A673 (cell line): ENCODE measurements around the gene EFHC2.

Source experiments
- CTCF ChIP-seq: fragments of 300-800, 200-600 bp; sonication (generic); conservative IDR thresholded peaks from 2 replicates; pipeline ENCODE4 v1.5.1; 2017; ENCODE audit warnings: low read depth, mild to moderate bottlenecking, antibody characterized with exemption, low read length, moderate library complexity, mixed read lengths
- EZH2 ChIP-seq: fragments of 200-600 bp; sonication (generic); IDR thresholded peaks from 2 replicates; pipeline ENCODE4 v1.6.1; 2017; ENCODE audit warnings: borderline replicate concordance, low read depth, mild to moderate bottlenecking, mixed read lengths, antibody characterized with exemption, low read length; ENCODE audit not compliant: poor library complexity, severe bottlenecking

- TF ChIP-seq CTCF (no peak), EZH2 (no peak)
These were observed 77.9 kb downstream of the EFHC2 start for GRCh38 chrX:44265559-44265958.
